Panc1 (cell line): ENCODE data around the gene EEF1AKMT2.

Experiments
- CTCF ChIP-seq: fragments of 450-650 bp; IDR thresholded peaks from 2 replicates; pipeline ENCODE4 v1.5.1; 2017; ENCODE audit warnings: mild to moderate bottlenecking
- SIN3A ChIP-seq: IDR thresholded peaks from 2 replicates; pipeline ENCODE4 v1.6.1; 2012; ENCODE audit warnings: low read depth, mild to moderate bottlenecking, low read length, moderate library complexity, borderline replicate concordance; ENCODE audit not compliant: insufficient read depth
- TF ChIP-seq, protein P1 (sequence below), 2 experiments: IDR thresholded peaks; 2 replicates each; pipeline ENCODE4 v1.6.1; 2011 to 2012; ENCODE audit warnings: low read depth in 2 of 2, control low read depth in 1 of 2, low read length in 1 of 2, mild to moderate bottlenecking in 1 of 2, moderate library complexity in 1 of 2; ENCODE audit not compliant: insufficient read depth in 1 of 2

- TF ChIP-seq CTCF = no peak
- TF ChIP-seq SIN3A = no peak
- TF ChIP-seq, protein P1, sequence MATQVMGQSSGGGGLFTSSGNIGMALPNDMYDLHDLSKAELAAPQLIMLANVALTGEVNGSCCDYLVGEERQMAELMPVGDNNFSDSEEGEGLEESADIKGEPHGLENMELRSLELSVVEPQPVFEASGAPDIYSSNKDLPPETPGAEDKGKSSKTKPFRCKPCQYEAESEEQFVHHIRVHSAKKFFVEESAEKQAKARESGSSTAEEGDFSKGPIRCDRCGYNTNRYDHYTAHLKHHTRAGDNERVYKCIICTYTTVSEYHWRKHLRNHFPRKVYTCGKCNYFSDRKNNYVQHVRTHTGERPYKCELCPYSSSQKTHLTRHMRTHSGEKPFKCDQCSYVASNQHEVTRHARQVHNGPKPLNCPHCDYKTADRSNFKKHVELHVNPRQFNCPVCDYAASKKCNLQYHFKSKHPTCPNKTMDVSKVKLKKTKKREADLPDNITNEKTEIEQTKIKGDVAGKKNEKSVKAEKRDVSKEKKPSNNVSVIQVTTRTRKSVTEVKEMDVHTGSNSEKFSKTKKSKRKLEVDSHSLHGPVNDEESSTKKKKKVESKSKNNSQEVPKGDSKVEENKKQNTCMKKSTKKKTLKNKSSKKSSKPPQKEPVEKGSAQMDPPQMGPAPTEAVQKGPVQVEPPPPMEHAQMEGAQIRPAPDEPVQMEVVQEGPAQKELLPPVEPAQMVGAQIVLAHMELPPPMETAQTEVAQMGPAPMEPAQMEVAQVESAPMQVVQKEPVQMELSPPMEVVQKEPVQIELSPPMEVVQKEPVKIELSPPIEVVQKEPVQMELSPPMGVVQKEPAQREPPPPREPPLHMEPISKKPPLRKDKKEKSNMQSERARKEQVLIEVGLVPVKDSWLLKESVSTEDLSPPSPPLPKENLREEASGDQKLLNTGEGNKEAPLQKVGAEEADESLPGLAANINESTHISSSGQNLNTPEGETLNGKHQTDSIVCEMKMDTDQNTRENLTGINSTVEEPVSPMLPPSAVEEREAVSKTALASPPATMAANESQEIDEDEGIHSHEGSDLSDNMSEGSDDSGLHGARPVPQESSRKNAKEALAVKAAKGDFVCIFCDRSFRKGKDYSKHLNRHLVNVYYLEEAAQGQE (IDR thresholded peaks at IDR 0.05; ENCODE audit: insufficient read depth in 1 of 2, low read depth in 2 of 2, low read length in 1 of 2) = no peak
These were observed 36.1 kb downstream of the EEF1AKMT2 start for GRCh38 chr10:124755581-124755980.
